Measurements from ENCODE around the gene FAM13A.

FAM13A gene

GRCh38 chr4:88747351-88747750 is 309.6 kb downstream of the FAM13A start:
- DNase-seq (ENCODE audit: low read depth) = no peak

DNA sequence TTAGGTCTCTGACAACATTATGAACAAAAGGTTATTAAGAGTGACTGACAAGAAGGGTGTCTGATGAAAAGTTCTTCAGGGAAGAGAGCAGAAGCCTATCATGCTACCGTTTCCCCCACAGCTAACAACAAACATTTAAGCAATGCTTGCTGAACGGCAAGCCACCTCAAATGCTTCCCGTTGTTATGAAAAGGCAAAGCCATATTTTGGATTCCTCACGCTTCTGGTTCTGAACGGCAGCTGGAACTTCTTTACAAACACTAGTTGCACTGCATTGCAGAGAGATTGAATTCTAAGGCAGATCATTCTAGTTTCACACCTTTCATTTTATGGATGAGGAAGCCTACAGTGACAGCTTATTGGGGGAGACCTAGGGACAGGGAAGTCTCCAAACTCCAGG is 310.8 kb downstream of the FAM13A start:
- DNase-seq (ENCODE audit: low read depth) = no peak

DNA sequence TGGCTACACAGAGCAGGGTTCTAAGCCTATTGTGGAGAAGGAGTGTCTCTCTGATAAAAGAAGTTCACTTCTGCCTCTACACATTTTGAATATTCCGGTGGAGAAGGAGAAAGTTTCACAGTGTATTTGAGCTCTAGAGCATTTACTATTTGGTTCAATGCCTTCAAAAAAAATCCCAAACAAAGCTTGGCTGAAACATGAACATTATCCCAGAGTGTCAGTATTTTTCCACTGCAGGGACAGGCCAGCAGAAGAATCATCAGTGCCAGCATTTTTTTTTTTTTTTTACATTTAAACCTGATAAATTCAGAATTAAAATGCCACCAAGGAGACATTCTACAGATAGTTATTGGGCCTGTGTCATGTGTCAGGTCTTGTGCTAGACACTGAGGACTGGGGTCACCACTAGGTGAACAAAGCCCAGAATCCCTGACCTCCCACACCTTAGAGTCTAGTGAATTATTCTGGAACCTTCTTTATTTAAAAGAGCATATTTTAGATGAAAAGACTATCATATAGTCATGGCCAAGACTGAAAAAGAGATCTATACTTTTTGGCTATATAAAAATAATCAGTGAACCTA is 311.3 kb downstream of the FAM13A start:
- DNase-seq (ENCODE audit: low read depth) = no peak

GRCh38 chr4:88745175-88745574 is 311.8 kb downstream of the FAM13A start:
- DNase-seq (ENCODE audit: low read depth) = no peak

DNA sequence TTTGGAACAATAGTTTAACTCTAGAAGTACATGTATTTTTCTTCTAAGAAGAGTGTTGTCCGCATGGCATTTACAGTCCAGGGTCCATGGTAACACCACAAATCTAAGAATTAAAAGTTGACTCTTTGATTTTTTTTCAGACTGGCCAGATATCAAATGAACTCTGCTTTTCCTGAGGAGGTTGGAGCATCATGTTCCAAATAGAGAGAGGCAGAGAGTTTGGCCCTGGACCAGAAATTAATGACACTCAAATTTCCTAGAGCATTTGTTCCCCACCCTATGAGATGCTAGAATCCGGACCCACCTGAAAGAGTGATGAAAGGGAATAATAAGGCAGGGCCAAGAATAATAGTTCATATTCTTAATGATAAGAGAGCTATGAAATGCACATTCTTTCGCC is 312.4 kb downstream of the FAM13A start:
- DNase-seq (ENCODE audit: low read depth) = no peak

DNA sequence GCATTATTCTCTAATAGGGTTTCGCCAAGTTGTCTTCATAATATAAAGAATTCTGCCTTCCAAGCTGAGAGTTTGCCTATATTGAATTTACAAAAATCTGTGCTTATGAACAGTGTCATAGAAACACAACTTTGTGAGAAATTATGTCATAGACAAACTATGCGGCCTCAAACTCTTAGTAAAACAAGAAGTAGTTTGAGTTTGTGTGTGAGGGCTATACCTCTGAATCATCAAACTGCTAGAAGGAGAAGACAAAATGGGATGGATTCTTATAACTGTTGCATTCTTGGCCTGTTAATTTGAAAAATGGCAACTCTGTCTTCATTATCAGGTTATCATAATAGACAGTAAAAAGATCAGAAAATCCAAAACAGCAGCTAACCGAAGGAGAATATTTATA is 313.3 kb downstream of the FAM13A start:
- peak; percentile 48 for DNase-seq (ENCODE audit: low read depth)

DNA sequence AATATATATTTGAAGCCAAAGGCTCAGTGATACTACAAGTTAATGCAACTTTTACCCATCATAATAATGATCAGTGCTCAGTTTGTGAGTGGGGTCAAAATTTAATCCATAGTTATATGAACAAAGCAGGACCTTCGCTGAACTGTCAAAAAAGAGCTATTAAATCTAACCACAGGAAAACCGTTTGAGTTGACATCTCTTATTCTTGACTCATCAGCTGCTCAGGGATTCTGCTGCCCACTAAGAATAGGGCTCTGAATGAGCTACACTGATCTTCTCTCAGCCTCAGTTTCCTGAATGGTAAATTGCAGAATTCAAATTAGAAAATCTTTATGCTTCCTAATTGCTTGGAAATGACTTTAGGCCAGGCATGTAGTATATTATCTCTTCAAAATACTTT is 314.4 kb downstream of the FAM13A start:
- DNase-seq (ENCODE audit: low read depth) = no peak

DNA sequence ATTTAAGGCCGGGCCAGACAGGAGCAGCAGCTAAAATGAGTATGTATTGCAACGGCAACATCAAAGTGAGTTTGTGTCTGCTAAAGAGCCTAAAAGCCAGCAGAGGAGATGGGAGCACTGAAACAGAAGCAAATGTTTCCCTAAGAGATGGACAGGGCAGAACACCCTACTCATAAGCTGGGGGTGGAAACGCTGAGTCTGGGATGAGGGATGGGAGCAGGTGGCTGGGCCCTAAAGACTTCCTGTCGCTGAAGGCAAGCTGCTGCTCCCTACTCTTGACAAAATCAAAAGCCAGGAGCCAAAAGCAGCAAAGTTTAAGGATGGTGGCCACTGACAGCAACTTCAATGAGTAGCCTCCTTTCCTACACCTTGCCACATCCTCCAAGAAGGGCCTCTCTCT is 318.8 kb downstream of the FAM13A start:
- no peak for DNase-seq (ENCODE audit: low read depth)

- DNase-seq (ENCODE audit: low read depth) = no peak
Observed at GRCh38 chr4:88737307-88737941, 319.6 kb downstream of the FAM13A start.

DNA sequence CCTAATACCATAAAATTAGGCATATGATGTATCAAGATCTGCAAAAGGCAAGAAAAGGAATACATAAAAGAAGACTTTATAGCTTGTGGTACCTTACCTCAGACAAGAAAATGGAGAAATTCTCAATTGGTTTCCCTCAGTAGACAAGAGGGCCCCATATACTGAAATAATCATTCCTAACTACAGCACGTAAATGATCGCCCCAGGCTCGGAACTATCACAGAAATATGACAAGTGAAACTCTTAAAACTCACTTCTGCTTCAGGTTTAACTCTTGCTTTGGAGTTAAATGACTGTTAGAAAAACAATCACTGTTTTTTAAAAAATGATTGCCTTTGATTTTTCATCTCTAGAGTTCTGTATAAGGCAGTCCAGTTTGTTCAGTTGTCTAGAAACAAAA is 320.7 kb downstream of the FAM13A start:
- no peak for DNase-seq (ENCODE audit: low read depth)

- DNase-seq (ENCODE audit: low read depth) = no peak
Observed at GRCh38 chr4:88735564-88735963, 321.4 kb downstream of the FAM13A start.

DNA sequence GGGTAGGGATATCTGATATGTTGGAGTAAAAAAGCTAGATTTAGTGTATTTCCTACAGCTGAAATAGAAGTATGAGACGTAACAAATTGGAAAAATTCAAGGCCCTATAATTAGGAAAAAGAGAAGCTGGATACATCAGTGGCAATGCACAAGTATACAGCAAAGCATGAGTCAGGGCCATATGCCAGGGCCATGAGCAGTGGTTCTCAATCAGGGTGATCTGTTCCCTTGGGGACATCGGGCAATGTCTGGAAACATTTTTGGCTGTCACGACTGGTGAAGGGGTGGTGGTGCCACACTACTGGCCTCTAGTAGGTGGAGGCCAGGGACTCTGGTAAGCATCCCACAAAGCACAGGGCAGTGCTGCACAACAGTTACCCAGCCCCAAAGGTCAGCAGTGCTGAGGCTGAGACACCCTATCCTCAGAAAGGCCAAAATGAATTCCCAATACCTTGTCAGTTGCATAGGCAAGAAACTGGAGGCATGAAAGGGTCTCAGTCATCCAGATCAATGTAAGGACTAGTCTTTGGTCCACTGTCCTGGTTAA is 322.5 kb downstream of the FAM13A start:
- no peak for DNase-seq (ENCODE audit: low read depth)

- no peak for DNase-seq (ENCODE audit: low read depth)
Observed at GRCh38 chr4:88732714-88733368, 324.1 kb downstream of the FAM13A start.

DNA sequence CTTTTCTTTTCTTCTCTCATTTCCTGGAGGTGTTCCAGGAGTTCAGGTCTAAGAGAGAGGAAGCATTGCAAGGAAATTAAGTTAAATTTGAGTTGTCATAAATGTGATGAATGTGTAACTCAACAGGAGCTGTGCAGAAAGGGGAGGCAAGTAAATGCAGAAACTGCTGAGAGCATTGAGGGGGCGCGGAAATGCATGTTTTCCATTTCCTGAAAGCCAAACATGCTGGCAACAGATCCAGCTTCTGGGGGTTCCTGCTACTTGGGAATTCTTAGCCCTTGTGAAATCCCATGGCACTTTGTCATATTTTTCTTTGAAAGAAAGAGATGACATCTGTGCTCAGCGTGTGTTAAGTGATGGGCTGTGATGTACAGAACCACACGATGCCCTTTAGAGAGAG is 325.6 kb downstream of the FAM13A start:
- no peak for DNase-seq (ENCODE audit: low read depth)

GRCh38 chr4:88730811-88731210 is 326.2 kb downstream of the FAM13A start:
- DNase-seq (ENCODE audit: low read depth) = no peak

- DNase-seq (ENCODE audit: low read depth) = no peak
Observed at GRCh38 chr4:88729146-88729760, 327.7 kb downstream of the FAM13A start.

GRCh38 chr4:88728146-88728545 is 328.8 kb downstream of the FAM13A start:
- no peak for DNase-seq (ENCODE audit: low read depth)

- no peak for DNase-seq (ENCODE audit: low read depth)
Observed at GRCh38 chr4:88725986-88726385, 331.0 kb downstream of the FAM13A start.

GRCh38 chr4:88725143-88725542 is 331.8 kb downstream of the FAM13A start:
- no peak for DNase-seq (ENCODE audit: low read depth)

- DNase-seq (ENCODE audit: low read depth) = no peak
Observed at GRCh38 chr4:88724406-88724805, 332.6 kb downstream of the FAM13A start.

DNA sequence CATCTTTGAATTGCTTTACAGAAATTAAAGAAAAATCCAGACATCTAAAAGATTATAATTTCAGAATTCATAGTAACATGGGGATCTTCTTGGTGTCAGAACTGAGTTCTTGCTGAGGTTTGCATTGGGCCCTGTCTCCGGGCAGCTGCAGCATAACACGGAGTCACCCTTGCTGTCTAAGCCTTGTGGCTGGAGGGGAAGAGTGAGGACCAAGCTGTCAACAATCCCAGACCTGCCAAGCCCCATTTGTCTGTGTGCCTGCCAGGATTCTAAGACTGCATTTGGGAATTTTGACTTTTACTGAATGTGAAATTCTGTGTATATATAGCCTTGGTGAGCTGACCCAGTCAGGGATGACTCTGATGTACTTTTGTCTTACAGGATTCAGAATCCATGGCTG is 334.2 kb downstream of the FAM13A start:
- no peak for DNase-seq (ENCODE audit: low read depth)

GRCh38 chr4:88722276-88722780 is 334.7 kb downstream of the FAM13A start:
- no peak for DNase-seq (ENCODE audit: low read depth)
